Large intestine (tissue), 1 donor: Measurements from ENCODE around the gene CYP27B1. TPM values are rescaled to one million over a fixed set of nuclear protein-coding genes. Genes with fewer than 3 reads are reported as not detected.

ENCODE experiments used
- polyA plus RNA-seq: library from polyadenylated mRNA; unstranded; fragments of 120-200 nt; gene quantifications from one replicate; pipeline ENCODE4 v1.2.1, GENCODE V29; 2013

The CYP27B1 gene
- polyA plus RNA-seq, 1 donor = 1.8 TPM

Other genes starting within 250 kb of the CYP27B1 start
- 39.9 TPM for gene DDIT3, start 246.6 kb downstream of the CYP27B1 start, polyA plus RNA-seq
- gene MBD6, start 244.3 kb downstream of the CYP27B1 start, polyA plus RNA-seq = 67.7 TPM
- gene DCTN2, start 219.9 kb downstream of the CYP27B1 start, polyA plus RNA-seq = 136 TPM
- 12.3 TPM for gene KIF5A, start 217.0 kb downstream of the CYP27B1 start, polyA plus RNA-seq
- gene PIP4K2C, start 175.9 kb downstream of the CYP27B1 start, polyA plus RNA-seq = 26.0 TPM
- 25.9 TPM for gene DTX3, start 162.3 kb downstream of the CYP27B1 start, polyA plus RNA-seq
- gene ARHGEF25, start 155.6 kb downstream of the CYP27B1 start, polyA plus RNA-seq = 17.8 TPM
- gene B4GALNT1, start 133.9 kb downstream of the CYP27B1 start, polyA plus RNA-seq = 2.4 TPM
- gene OS9, start 72.9 kb downstream of the CYP27B1 start, polyA plus RNA-seq = 264 TPM
- 2.9 TPM for gene AGAP2, start 28.3 kb downstream of the CYP27B1 start, polyA plus RNA-seq
- gene TSPAN31, start 22.0 kb downstream of the CYP27B1 start, polyA plus RNA-seq = 62.2 TPM
- 196 TPM for gene CDK4, start 14.8 kb downstream of the CYP27B1 start, polyA plus RNA-seq
- 28.1 TPM for gene MARCHF9, start 12.0 kb downstream of the CYP27B1 start, polyA plus RNA-seq
- 22.8 TPM for gene METTL1, start 5.0 kb upstream of the CYP27B1 start, polyA plus RNA-seq
- gene EEF1AKMT3, start 5.5 kb upstream of the CYP27B1 start, polyA plus RNA-seq = 8.0 TPM
- 36.0 TPM for gene TSFM, start 15.7 kb upstream of the CYP27B1 start, polyA plus RNA-seq
- 9.9 TPM for gene AVIL, start 51.7 kb upstream of the CYP27B1 start, polyA plus RNA-seq
- 131 TPM for gene CTDSP2, start 79.7 kb upstream of the CYP27B1 start, polyA plus RNA-seq
- gene ATP23, start 174.5 kb upstream of the CYP27B1 start, polyA plus RNA-seq = 8.5 TPM